K562 (cell line): ENCODE results near the gene FHDC1. TPM values are rescaled to one million over a fixed set of nuclear protein-coding genes. Genes with fewer than 3 reads are reported as not detected.

Experiments
- ATAC-seq: fragments of 200-7000 bp; cut with Tn5 transposase; 3 replicates; pipeline ENCODE4 v1.9.1; 2020; ENCODE audit warnings: moderate library complexity
- BruUV-seq: library from RNA; stranded (reverse); fragments of 400-500 nt; replicated peaks from 2 replicates; lab custom pipeline; 2021; lab: Mats Ljungman, UMichigan
- CTCF ChIA-PET: fragments of 300-600 bp; formaldehyde crosslinking; extraction: SDS; loops from one replicate; lab custom pipeline; 2021; ENCODE audit warnings: low intra/inter-chr PET ratio; lab: Yijun Ruan, JAX
- POLR2A ChIA-PET: fragments of 300-600, 350-650 bp; sonication (Branson Sonifier 250); formaldehyde crosslinking; extraction: SDS; loops from one replicate; lab custom pipeline; 2021; ENCODE audit warnings: antibody characterized with exemption, inconsistent platforms; lab: Yijun Ruan, JAX
- DNase-seq, 4 experiments: peaks; one replicate each; pipeline versions ENCODE4 v3.0.0 to v3.0.0-alpha.2; 2011 to 2018; ENCODE audit warnings: low spot score in 3 of 4, mixed read lengths in 3 of 4; ENCODE audit errors: extremely low read depth in 1 of 4
- FAIRE-seq: peaks from 2 replicates; lab custom pipeline; 2011; peaks lifted over from hg19 to GRCh38; lab: Jason Lieb, UNC
- H2AFZ ChIP-seq: 2 replicates; pipeline ENCODE4 v1.6.0; 2011; ENCODE audit warnings: low read depth, low read length, control low read depth, inconsistent platforms
- H3K27ac ChIP-seq: fragments of 200-600 bp; 3 replicates; pipeline ENCODE4 v1.8.0; 2011; ENCODE audit warnings: low read depth, mild to moderate bottlenecking, control low read depth, inconsistent platforms, low read length, moderate library complexity, mixed read lengths; ENCODE audit errors: extremely low read depth
- H3K27me3 ChIP-seq, 2 experiments: fragments of 300-600 bp in 1 of 2; 2 replicates in 1 of 2; 3 replicates in 1 of 2; pipeline versions ENCODE4 v1.6.0 to v1.8.0; 2011; ENCODE audit warnings: inconsistent platforms in 2 of 2, low read length in 2 of 2, mild to moderate bottlenecking in 1 of 2, mixed read lengths in 1 of 2, moderate library complexity in 1 of 2; ENCODE audit not compliant: control insufficient read depth in 2 of 2, insufficient read depth in 2 of 2
- H3K36me3 ChIP-seq: fragments of 300-600 bp; 3 replicates; pipeline ENCODE4 v1.8.0; 2011; ENCODE audit warnings: mild to moderate bottlenecking, low read length, inconsistent platforms; ENCODE audit not compliant: control insufficient read depth, insufficient read depth
- H3K4me1 ChIP-seq, 2 experiments: fragments of 200-600 bp in 1 of 2; replicated peaks in 1 of 2; 2 replicates in 1 of 2; 3 replicates in 1 of 2; pipeline versions ENCODE4 v1.5.1 to v1.8.0; 2011; ENCODE audit warnings: inconsistent platforms in 2 of 2, low read length in 2 of 2, mild to moderate bottlenecking in 1 of 2, mixed read lengths in 1 of 2, moderate library complexity in 1 of 2; ENCODE audit not compliant: control insufficient read depth in 2 of 2, insufficient read depth in 2 of 2
- H3K4me2 ChIP-seq: 2 replicates; pipeline ENCODE4 v1.6.1; 2011; ENCODE audit warnings: low read length, control low read depth, inconsistent platforms, mixed read lengths; ENCODE audit not compliant: insufficient read depth
- H3K4me3 ChIP-seq: fragments of 200-600 bp; sonication (generic), shearing (Covaris generic); 2 replicates; pipeline ENCODE4 v1.5.1; 2016; ENCODE audit warnings: control low read depth, inconsistent platforms
- H3K79me2 ChIP-seq: fragments of 200-600 bp; 3 replicates; pipeline ENCODE4 v1.8.0; 2011; ENCODE audit warnings: low read length, inconsistent platforms; ENCODE audit not compliant: control insufficient read depth, insufficient read depth
- H3K9ac ChIP-seq, 2 experiments: 2 replicates each; pipeline versions ENCODE4 v1.6.0 to v1.6.1; 2011; ENCODE audit warnings: low read depth in 2 of 2, low read length in 2 of 2, control low read depth in 1 of 2, inconsistent platforms in 1 of 2, mild to moderate bottlenecking in 1 of 2, mixed read lengths in 1 of 2; ENCODE audit not compliant: insufficient read depth in 1 of 2
- H3K9me1 ChIP-seq: one replicate; pipeline ENCODE4 v1.6.0; 2011; ENCODE audit warnings: inconsistent platforms, mild to moderate bottlenecking, low read length, moderate library complexity; ENCODE audit not compliant: control insufficient read depth, insufficient read depth
- H3K9me3 ChIP-seq: replicated peaks from 2 replicates; pipeline ENCODE4 v1.5.1; 2011; ENCODE audit warnings: low read depth, low read length, inconsistent platforms; ENCODE audit not compliant: control insufficient read depth, insufficient read depth
- H4K20me1 ChIP-seq: replicated peaks from 2 replicates; pipeline ENCODE4 v1.6.1; 2011; ENCODE audit warnings: low read length, inconsistent platforms, mixed read lengths; ENCODE audit not compliant: control insufficient read depth, insufficient read depth
- ETV1 ChIP-seq: fragments of 450-650 bp; conservative IDR thresholded peaks from 2 replicates; pipeline ENCODE4 v1.6.1; 2016; ENCODE audit warnings: missing genetic modification characterization, control low read depth, low read depth, missing compliant biosample characterization
- HDAC3 ChIP-seq: fragments of 450-650 bp; IDR thresholded peaks from 2 replicates; pipeline ENCODE4 v1.6.1; 2018; ENCODE audit warnings: borderline replicate concordance, mild to moderate bottlenecking, moderate library complexity; ENCODE audit not compliant: partially characterized antibody
- NFXL1 ChIP-seq: fragments of 450-650 bp; formaldehyde crosslinking; IDR thresholded peaks from 2 replicates; pipeline ENCODE4 v1.4.0; 2021; ENCODE audit warnings: mild to moderate bottlenecking
- NR4A1 ChIP-seq, 2 experiments: fragments of 250-450 bp in 1 of 2; fragments of 450-650 bp in 1 of 2; sonication (Bioruptor Pico) in 1 of 2; IDR thresholded peaks; 2 replicates each; pipeline versions ENCODE4 v1.4.0 to v1.6.1; 2016 to 2020; ENCODE audit warnings: mild to moderate bottlenecking in 2 of 2, missing compliant biosample characterization in 1 of 2, missing genetic modification characterization in 1 of 2, moderate library complexity in 1 of 2
- PHB ChIP-seq: fragments of 250-450 bp; sonication (Bioruptor Pico); IDR thresholded peaks from 2 replicates; pipeline ENCODE4 v1.5.0; 2021
- PHF20 ChIP-seq: fragments of 450-650 bp; IDR thresholded peaks from 2 replicates; pipeline ENCODE4 v1.6.1; 2018; ENCODE audit not compliant: partially characterized antibody
- POLR2G ChIP-seq: fragments of 200-400 bp; formaldehyde crosslinking; IDR thresholded peaks from 2 replicates; pipeline ENCODE4 v1.6.1; 2017; ENCODE audit warnings: low read depth, mild to moderate bottlenecking, antibody characterized with exemption, low read length, moderate library complexity
- THRAP3 ChIP-seq: fragments of 450-650 bp; IDR thresholded peaks from 2 replicates; pipeline ENCODE4 v1.6.1; 2016; ENCODE audit warnings: mild to moderate bottlenecking, inconsistent platforms, borderline replicate concordance
- ZNF146 ChIP-seq: IDR thresholded peaks from one replicate; pipeline ENCODE4 v1.6.1; 2018; ENCODE audit warnings: missing compliant biosample characterization; ENCODE audit not compliant: unreplicated experiment
- ZNF274 ChIP-seq: IDR thresholded peaks from 2 replicates; pipeline ENCODE4 v1.6.1; 2011; ENCODE audit warnings: low read depth, mild to moderate bottlenecking, low read length, moderate library complexity, borderline replicate concordance
- ZNF347 ChIP-seq: fragments of 450-650 bp; formaldehyde crosslinking; IDR thresholded peaks from 2 replicates; pipeline ENCODE4 v1.4.0; 2020; ENCODE audit warnings: low read depth, mild to moderate bottlenecking, moderate library complexity
- WGBS: fragments of 100-300 bp; shearing (Covaris generic); methylation state at CpG from one replicate; pipeline ENCODE4 v1.1.6; 2016; ENCODE audit warnings: low coverage, mixed read lengths; ENCODE audit not compliant: insufficient coverage; ENCODE audit errors: missing lambda C conversion rate; 5-methylcytosine and 5-hydroxymethylcytosine counted together
- in situ Hi-C: fragments of 300-500 bp; cut with MboI; formaldehyde crosslinking; loops from 4 replicates; pipeline ENCODE4 v1.15.0; 2018; ENCODE audit warnings: inconsistent platforms, mixed read lengths
- intact Hi-C: fragments of 100-400 bp; cut with micrococcal nuclease; formaldehyde crosslinking; loops from 2 replicates; pipeline ENCODE4 v1.14.2; 2022
- polyA plus RNA-seq, 8 experiments: library from polyadenylated mRNA; depleted of rRNA in 4 of 8; stranded (reverse) in 5 of 8; unstranded in 3 of 8; fragments of >200 nt; fragmentation: Nextera tagmentation in 2 of 8; fragmentation: Illumina TruSeq in 1 of 8; extraction: Ambion mirVana in 2 of 8; extraction: Trizol in 1 of 8; gene quantifications; 2 replicates each; pipeline versions ENCODE4 v1.2.1 to v1.2.3, GENCODE V29; 2011 to 2014; ENCODE audit warnings: inconsistent platforms in 1 of 8, missing spikeins in 1 of 8
- total RNA-seq, 7 experiments: library from RNA; depleted of rRNA in 6 of 7; stranded (reverse); fragments of >200 nt in 6 of 7; fragmentation: Illumina TruSeq in 2 of 7; extraction: Trizol in 2 of 7; gene quantifications; 2 replicates each; pipeline versions ENCODE4 v1.2.1 to v1.2.3, GENCODE V29; 2011 to 2021; ENCODE audit warnings: low replicate concordance in 1 of 7
- TF ChIP-seq, protein P1 (sequence below): fragments of 450-650 bp; IDR thresholded peaks from 2 replicates; pipeline ENCODE4 v1.6.1; 2018; ENCODE audit warnings: mild to moderate bottlenecking, low read depth; ENCODE audit not compliant: partially characterized antibody
- TF ChIP-seq, protein P2 (sequence below): sonication (generic); formaldehyde crosslinking; IDR thresholded peaks from 2 replicates; pipeline ENCODE4 v1.8.1; 2023; ENCODE audit warnings: mild to moderate bottlenecking, missing genetic modification reagents

FHDC1 gene
- total and polyA plus RNA-seq, 9 of the 15 experiments (the other 6 are each of a cell fraction or from before 2014, with no cell fraction given): 0.01 to 0.43 (median 0.07) TPM

DNA sequence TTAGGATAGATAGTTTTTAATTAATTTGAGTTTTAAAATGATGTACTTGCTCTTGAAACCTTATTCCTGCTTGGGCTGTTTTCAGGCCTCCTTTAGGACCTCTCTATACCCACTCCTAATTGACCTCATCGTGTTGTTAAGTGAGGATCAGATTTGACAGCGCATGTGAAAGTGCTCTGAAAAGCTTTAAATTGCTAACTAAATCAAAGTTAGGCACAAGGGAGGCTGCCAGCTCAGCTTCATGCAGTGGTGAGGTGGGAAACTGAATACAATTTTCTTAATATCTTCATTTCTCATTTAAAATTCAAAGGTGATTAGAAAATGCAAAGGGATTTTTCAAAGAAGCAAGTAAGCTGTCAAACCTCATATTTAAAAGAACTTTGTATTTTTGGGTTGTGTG, 20.0 kb downstream of the FHDC1 start:
- intact Hi-C loops: no loop called here
- BruUV-seq: no TSS peak
- H3K36me3 ChIP-seq: no peaks in the 10 kb centered on the region
- WGBS: 3% methylated on average over 2 of the region's 2 CpGs
- peaks cover 0 to 15% of the 10 kb centered on the region in 2 experiments; a peak in 2 of 5 replicates for H3K27me3 ChIP-seq
- no peak overlapping the region for H2AFZ ChIP-seq
- H4K20me1 ChIP-seq: no peaks in the 10 kb centered on the region
- no peaks in the 10 kb centered on the region for H3K9me3 ChIP-seq
- in situ Hi-C loops: no loop called here
- H3K4me1 ChIP-seq: peaks cover 7 to 18% of the 10 kb centered on the region in 2 experiments
- no peak for ATAC-seq
- TF ChIP-seq ETV1 (tag): no peak
- TF ChIP-seq, protein P1, sequence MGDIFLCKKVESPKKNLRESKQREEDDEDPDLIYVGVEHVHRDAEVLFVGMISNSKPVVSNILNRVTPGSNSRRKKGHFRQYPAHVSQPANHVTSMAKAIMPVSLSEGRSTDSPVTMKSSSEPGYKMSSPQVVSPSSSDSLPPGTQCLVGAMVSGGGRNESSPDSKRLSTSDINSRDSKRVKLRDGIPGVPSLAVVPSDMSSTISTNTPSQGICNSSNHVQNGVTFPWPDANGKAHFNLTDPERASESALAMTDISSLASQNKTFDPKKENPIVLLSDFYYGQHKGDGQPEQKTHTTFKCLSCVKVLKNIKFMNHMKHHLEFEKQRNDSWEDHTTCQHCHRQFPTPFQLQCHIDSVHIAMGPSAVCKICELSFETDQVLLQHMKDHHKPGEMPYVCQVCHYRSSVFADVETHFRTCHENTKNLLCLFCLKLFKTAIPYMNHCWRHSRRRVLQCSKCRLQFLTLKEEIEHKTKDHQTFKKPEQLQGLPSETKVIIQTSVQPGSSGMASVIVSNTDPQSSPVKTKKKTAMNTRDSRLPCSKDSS: no peak
- no peak for TF ChIP-seq NR4A1 (CRISPR knock-in tag; IDR thresholded peaks at IDR 0.05)
- no peak for TF ChIP-seq NR4A1 (tag; IDR thresholded peaks at IDR 0.05)
- no peak for TF ChIP-seq POLR2G
- TF ChIP-seq, protein P2, sequence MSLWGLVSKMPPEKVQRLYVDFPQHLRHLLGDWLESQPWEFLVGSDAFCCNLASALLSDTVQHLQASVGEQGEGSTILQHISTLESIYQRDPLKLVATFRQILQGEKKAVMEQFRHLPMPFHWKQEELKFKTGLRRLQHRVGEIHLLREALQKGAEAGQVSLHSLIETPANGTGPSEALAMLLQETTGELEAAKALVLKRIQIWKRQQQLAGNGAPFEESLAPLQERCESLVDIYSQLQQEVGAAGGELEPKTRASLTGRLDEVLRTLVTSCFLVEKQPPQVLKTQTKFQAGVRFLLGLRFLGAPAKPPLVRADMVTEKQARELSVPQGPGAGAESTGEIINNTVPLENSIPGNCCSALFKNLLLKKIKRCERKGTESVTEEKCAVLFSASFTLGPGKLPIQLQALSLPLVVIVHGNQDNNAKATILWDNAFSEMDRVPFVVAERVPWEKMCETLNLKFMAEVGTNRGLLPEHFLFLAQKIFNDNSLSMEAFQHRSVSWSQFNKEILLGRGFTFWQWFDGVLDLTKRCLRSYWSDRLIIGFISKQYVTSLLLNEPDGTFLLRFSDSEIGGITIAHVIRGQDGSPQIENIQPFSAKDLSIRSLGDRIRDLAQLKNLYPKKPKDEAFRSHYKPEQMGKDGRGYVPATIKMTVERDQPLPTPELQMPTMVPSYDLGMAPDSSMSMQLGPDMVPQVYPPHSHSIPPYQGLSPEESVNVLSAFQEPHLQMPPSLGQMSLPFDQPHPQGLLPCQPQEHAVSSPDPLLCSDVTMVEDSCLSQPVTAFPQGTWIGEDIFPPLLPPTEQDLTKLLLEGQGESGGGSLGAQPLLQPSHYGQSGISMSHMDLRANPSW: no peak
- no peak for TF ChIP-seq PHB (CRISPR knock-in tag)
- TF ChIP-seq ZNF146 (CRISPR knock-in tag): no peak
- TF ChIP-seq THRAP3: no peak
- no peak for TF ChIP-seq PHF20
- no peak for TF ChIP-seq HDAC3
- no peak for TF ChIP-seq ZNF347 (CRISPR knock-in tag)
- no peak for TF ChIP-seq ZNF274
- TF ChIP-seq NFXL1 (CRISPR knock-in tag): no peak
- H3K4me2 ChIP-seq: no peak overlapping the region
- CTCF ChIA-PET: no interaction called here
- DNase-seq: no peak
- H3K9me1 ChIP-seq: no peaks in the 10 kb centered on the region
- no peaks in the 10 kb centered on the region for H3K79me2 ChIP-seq
- no peak for FAIRE-seq
- H3K9ac ChIP-seq: no peak overlapping the region
- POLR2A ChIA-PET: interaction anchor here (0.7 to 1.5 kb wide), 2 partner anchors 51 to 569 kb away, joined by 3 read pairs; no protein-coding TSS in a partner anchor
- H3K27ac ChIP-seq: no peak overlapping the region
- H3K4me3 ChIP-seq: no peak overlapping the region
